Erythroblast (primary cell): ENCODE results near the gene TTC6.

ENCODE experiments used
- GATA1 ChIP-seq: IDR thresholded peaks from 2 replicates; pipeline ENCODE4 v1.6.1; 2011; ENCODE audit warnings: low read depth, mild to moderate bottlenecking, control low read depth, low read length, moderate library complexity
- POLR2A ChIP-seq: IDR thresholded peaks from 2 replicates; pipeline ENCODE4 v1.6.1; 2011; ENCODE audit warnings: mild to moderate bottlenecking, low read length

DNA sequence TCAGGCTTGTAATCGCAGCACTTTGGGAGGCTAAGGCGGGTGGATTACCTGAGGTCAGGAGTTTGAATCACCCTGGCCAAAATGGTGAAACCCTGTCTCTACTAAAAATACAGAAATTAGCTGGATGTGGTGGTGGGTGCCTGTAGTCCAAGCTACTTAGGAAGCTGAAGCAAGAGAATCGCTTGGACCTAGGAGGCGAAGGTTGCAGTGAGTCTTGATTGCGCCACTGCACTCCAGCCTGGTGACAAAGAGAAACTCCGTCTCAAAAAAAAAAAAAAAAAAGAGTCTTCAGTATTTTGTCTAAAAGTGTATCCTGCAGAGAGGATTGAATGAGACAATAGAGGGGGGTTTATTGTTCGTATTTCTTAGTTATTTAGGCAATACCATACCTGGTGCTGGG lies 25.7 kb upstream of the TTC6 start:
- TF ChIP-seq POLR2A (no peak), GATA1 (no peak)
